OCI-M1 (cell line): ENCODE results near the gene MILR1.
"Not testable (repeated sequence)": the region's sequence is repeated elsewhere in the genome, so short reads cannot be mapped to it uniquely, and the experiment has no call there.

Experiments used
- DNase-seq: peaks from one replicate; lab custom pipeline; 2025; lab: John Stamatoyannopoulos, UW

The MILR1 gene

DNA sequence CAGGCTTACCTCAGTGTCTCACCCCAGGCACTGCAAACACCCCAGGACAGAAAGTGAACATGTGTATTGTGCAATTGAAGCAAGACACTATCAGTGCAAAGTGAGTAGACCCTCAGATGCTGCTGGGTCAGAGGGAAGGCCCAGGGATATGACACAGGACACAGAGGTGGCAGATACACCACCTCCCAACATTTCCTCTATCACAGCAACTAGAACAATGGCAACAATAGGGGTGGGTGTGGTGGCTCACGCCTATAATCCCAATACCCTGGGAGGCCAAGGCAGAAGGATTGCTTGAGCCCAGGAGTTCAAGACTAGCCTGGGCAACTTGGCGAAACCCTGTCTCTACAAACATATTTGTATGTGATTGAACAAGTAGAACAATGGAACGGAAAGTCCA is 22.5 kb downstream of the MILR1 start:
- no peak for DNase-seq

DNA sequence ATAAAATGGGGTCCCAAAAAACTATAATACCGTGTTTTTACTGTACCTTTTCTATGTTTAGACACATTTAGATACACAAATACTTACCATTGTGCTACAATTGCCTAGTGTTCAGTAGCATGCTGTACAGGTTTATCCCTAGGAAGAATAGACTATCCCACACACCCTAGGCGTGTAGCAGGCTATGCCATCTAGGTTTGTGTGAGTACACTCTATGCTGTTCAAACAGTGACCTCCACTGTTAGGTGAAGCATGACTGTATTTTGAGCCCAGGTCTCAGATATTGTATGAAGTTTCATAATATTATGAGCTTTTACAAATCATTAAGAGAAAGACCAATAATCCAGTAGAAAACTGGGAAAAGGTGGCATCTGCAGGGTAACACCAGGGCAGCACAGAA is 23.6 kb downstream of the MILR1 start:
- DNase-seq: no peak

DNA sequence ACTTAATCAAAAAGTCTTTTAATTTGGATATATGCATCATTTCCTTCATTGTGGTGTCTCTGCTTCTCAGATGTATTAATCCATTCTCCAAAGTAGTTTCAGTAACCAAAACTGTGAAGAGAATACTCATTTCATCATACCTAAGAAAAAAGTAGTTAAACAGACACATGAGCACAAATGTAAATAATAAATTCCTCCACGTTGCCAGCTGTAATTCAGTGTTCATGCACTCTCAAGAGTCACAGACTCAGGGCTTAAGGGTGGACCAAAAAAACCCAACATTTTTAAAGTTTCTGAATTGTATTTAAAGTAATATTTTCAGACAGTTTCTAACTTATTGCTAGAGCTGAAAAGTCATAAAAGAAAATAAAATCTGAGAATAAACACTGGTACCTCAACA is 28.9 kb downstream of the MILR1 start:
- DNase-seq: no peak

DNA sequence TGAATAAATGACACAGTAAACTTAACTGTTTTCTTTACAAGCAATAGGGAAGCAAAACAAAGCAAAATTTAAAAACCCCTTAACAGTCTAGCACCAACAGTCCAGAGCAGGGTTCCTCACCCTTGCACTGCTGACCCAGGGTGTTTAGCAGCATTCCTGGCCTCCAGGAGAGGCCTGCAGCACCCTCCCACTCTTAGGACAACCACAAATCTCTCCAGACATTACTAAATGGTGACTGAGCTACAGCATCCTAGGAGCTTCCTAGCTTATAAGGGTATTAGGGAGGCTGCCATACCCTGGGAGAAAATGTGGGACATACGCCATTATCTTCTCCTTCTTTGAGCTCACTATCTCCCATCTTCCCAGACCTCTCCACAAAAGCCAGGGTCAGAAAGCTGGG is 32.0 kb downstream of the MILR1 start:
- DNase-seq: no peak

DNA sequence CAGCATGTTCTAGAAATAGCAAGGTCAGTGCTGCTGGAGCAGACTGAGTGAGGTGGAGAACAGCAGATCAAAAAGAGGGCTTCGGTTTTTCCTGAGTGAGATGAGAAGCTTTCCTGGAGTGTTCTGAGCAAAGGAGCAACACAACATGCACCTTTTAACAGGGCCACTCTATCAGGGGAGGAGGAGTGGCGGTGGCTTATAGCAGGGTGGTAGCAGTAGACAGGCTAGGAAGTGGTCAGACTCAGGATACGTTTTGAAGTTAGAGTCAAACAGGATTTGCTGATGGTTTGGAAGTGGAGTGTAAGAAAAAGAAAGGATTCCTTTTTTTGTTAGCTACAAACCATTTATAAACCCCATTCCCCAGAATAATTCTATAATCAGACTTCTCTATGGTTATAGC is 35.5 kb downstream of the MILR1 start:
- DNase-seq: no peak

DNA sequence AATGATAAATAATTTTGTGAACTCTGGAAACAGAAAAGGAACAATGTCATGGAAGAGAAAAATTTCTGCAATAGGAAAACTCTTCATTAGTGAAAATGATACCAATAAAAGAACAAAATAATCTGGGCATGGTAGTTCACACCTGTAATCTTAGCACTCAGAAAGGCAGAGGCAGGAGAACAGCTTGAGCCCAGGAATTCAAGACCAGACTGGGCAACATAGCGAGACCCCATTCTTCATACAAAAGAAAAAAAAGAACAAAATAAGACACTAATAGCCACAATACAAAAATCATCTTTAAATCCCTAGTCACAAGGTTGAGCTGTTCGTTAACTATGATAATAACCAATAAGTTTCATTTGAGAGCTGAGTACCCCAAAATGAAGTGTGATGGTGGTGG is 39.4 kb downstream of the MILR1 start:
- DNase-seq: no peak

DNA sequence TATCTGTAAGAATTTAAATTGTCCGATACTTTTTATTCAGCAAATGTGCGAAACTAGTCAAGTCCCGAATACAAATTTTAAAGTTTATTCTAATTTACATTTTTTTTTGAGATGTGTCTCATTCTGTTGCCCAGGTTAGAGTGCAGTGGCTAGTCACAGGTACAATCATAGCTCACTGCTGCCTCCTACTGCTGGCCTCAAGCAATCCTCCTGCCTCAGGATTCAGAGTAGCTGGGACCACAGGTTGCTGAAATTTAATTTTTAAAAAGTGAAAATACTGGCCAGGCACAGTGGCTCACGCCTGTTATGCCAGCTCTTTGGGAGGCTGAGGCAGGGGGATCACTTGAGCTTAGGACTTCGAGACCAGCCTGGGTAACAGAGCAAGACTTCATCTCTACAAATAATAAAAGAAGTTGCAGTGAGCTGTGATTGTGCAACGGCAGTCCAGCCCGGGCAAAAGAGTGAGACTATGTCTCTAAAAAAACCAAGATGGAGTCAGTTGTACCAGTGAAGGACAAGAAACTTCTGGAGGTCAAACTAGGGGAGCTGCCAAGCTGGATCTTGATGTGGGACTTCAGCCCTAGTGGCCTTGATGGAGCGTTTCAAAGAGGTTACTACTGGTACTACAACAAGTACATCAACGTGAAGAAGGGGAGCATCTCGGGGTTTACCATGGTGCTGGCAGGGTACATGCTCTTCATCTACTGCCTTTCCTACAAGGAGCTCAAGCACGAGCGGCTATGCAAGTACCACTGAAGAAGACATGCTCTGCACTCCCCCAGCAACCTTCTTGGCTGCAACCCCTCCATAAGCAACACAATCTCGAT is 42.3 kb downstream of the MILR1 start:
- peak; percentile 56 for DNase-seq

DNA sequence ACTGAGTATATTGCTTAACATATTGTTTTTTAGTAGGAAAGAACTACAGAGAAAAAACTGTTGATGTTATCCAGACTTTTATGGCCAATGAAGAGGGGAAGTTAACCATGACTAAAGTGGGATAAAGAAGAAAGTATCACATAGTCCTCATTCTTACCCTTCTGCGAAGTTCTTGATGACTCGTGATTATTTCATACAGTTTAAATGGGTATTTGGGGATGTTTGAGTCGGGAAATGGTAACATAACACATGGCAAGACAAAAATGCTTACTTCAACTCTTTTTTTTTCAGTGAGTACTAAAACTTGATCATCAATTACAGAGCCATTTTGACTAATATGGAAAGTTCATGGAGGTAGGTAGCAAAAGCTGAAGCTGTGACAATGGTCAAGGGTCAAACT is 43.1 kb downstream of the MILR1 start:
- DNase-seq: no peak

DNA sequence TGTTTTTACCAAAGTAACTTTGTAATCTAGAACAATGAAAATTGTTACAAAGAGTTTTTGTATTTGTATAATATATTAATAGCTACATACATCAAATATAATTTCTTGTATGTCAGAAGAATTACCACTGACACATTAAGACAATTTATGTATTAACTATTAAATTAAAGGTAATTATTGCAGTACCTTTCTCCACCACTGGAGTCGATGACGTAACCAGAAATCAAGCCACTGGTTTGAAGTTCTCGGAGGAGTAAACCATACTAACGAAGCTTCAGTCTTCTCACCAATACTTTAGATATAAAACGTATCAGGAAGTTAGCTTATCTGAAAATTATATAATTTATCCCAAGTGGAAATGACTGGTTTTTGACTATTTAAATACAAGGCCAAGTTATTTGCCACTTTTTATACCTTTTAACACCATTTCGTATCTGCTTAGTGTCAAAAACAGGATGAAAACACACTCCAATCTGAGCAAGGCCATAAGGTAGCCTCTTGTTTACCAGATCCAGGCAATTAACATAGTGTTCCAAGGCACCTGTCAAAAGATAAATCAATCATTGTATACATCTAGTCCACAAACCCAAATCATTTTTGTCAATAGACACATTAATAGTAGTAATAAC is 43.7 kb downstream of the MILR1 start:
- DNase-seq: peak; percentile 27

DNA sequence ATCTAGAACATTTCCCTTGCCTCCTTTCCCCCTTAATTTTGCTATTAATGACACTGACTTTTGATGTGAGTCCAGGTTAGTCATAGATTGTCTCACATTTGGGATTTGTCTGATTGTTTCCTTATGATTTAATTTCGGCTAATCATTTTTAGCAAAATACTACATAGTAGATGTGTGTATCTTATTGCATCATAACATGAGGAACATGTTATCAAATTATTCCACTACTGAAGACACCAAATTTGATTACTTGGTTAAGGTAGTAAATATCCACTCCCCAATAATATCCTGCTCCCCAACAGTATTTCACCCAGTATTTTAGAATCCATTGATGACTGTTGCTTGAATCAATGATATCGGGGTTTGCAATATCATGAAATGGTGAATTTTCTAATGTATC is 45.2 kb downstream of the MILR1 start:
- no peak for DNase-seq

DNA sequence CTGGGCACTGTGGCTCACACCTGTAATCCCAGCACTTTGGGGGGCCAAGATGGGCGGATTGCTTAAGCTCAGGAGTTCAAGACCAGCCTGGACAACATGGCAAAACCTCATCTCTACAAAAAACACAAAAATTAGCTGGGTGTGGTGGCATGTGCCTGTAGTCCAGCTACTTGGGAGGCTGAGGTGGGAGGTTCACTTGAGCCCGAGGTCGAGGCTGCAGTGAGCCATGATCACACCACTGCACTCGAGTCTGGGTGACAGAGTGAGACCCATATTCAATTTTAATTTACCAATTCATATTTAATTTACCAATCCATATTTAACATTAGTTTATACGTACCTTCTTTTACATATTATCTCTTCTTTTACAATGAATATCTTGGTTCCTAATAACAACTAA is 46.4 kb downstream of the MILR1 start:
- DNase-seq: not testable (repeated sequence)

DNA sequence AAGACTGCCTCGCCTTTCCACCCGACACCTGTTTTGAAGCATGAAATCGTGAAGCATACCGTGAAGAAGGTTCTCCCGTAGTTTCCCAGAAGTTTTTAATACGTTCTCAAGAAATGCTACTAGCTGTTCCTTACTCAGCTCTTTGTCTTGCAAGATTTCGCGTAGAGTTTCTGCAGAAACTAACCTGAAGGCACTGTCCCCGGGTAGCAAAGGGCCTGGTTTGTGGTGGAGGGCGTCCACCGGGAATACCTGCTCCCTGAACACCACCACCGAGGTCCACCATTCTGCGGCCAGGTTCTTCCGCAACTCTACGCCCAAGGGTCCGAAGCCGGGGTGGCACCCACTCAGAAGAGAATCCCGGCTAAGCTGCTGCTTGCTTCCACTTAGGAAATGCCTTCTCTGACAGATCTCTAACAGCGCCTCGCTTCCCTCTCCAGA is 47.5 kb downstream of the MILR1 start:
- peak; percentile 43 for DNase-seq

DNA sequence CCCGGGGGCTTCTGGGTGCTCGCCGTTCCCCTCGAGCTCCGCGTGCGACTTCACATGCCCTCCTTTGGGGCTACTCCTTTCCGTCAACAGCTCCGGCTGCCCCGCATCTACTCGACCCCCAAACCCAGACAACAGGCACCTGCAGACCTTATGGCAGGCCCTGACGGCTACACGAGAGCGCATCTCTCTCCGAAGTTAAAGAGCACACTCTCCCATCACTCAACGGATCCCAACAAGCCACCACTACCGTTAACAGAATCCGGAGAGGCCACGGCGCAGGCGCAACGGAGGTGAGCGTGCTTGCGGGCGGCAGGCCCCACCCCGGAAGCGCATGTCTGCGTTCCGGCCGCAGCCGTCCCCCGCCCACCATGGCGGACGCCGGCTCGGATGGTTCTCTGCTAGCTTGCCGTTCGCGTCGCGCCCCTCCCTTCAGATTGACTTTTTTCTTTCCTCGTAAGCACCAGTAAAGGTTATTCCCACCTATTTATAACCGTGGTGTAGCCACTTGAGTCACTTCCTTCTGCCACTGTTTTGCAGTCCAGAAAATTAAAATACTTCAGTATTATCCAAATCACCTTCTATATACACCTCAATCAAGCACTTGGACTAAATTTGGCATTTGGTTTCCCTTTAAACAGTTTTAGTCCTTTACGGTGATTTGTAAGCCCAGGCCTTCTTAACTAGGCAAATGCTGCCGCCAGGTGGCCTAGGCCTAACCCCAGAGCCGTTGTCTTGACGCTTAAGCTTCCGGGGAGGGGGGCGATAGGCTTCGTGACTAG is 48.1 kb downstream of the MILR1 start, which contains the start of gene POLG2:
Gene POLG2 (minus strand): TSS at position 269 of the 779 bp plus-strand sequence. CDS start 86 bp downstream, at position 183.
- DNase-seq: peak; percentile 95

DNA sequence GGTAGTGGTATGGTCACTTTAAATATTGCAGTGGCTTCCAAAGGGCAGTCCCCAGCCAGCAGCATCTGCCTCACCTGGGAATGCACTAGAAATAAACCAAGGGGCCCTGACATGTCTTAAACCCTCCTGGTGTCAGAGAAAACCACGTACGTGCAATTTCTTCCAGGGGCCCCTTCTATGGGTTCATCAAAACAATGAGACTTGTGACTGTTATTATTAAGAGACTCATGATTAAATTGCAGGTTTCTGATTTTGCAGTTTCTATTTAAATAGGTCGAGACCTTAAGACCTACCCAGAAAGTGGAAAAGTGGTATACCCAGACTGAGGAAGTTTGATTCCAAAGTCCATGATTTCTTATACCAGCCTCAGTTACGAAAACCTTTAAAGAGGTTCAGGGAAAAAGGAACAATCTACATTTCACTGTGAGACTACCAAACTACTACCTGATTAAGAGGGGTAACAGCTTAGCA is 48.7 kb downstream of the MILR1 start:
- no peak for DNase-seq

DNA sequence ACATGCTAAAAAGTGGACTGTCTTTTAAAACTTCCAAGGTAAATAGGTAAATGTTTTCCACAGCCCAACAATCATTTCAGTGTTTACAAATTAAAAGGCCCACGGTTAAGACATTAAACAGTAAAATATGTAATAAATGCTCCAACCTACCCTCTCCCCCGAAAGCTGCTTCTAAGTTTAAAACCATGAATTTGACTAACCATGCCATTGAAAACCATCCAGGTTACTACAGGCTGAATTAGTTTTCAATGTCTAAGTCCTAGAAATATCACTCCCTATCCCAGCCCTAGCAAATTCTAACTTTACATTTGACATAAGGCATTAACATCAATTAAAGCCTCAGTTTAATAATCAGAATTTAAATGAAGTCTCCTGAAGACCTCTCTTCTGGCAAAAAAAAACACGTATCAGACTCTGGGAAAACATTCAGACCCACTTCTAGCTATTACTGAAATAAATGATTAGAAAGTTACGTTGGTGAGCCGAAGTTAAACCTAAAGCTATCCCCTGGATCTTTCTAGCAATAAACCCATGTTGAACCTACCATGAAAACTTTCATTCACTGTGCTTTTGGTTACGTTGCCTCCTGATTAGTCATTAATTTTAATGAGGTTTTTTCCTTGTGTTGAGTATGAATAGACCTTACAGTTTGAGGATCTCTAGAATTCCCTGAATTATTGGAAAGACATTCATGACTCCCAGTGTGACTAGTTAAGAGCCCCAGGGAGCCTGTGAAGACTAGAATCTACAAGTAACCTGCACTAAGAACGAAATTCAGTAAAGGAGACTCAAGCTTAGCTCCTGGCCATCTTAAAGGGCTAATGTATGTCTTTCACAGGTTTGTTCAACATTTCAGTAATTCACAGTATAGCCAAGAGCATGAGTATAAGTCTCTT is 49.6 kb downstream of the MILR1 start:
- DNase-seq: peak; percentile 37

DNA sequence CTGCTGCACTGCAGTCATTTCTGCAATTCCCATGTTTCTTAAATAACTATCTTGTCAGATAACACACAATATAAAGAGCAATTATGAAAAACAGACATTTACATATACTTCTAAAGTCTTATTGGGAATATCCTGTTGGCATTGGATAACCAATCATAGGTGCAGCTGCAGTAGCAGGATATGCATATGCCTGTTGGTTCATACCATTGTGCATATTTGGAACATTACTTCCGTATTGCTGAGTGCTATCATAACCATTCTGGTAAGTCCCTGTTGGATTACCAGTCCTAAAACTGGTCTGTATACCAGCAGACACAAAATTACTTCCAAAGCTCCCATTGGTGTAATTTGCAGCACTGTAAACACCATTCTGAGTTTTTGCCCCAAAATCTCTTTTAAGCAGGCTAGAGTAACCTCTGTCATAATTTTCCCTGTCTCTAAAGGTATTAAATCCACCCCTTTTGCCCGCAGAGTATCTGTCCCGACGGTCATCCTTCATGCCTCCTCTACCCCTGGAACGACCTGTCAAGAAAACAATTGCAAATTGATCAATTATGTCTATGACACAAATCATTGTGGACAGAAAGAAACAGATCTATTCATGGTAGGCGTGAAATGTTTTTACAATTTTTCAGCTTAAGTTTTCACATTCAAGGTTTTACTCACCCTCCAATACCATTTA is 51.0 kb downstream of the MILR1 start:
- no peak for DNase-seq

DNA sequence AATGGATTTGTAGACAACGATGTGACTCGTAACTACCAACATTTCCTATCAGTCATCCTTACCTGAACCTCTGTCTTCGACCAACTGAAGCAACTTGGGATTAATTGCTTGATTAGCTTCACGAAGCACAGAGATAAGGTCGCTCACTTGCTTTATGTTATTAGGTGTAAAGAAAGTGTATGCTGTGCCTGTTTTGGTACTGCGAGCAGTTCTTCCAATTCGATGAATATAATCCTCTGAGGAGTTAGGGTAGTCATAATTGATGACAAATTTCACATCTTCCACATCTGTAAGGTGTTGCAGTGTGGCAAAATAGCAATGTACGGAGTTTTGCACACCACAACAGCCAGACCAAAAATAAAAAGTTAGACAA is 51.6 kb downstream of the MILR1 start:
- DNase-seq: no peak

DNA sequence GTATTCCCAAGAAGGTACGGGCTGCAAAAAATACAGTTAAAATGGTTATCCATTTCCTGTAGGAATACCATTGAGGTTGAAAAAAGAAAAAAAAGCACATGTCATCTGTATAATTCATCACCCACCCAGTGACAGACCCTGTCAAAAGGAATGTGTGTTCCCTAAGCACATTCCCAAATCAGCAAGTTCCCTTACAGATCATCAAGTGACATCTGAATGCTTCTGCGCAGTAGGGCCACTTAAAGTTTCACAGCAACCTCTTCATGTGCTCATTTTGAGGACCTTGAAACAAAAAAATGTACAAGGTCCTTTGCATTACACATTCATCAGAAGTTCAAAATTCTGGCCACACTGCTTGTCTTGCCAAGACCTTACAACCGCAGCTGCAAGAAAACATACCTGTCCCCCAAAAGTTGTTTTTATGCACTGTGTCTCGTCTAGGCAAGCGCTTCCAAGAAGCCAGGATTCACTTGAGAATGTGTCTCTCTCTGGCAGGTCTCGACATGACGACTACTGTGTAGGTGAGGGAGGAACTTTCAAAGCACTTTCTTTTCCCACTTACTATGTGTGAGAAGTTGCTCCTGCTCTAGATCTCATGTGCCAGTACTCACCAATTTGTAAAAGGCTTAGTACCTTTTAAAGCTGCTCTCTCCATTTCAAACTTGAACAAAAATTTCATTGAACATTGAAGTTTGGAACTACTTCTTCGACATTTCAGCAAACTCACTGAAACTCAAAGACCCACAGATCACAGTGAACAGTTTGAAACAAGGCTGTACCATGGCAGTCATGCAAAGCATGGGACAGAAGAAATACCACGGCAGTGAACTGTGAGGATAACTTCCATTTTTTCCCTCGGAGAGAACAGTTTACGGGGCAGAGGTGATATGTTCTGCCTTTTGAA is 52.2 kb downstream of the MILR1 start:
- no peak for DNase-seq

DNA sequence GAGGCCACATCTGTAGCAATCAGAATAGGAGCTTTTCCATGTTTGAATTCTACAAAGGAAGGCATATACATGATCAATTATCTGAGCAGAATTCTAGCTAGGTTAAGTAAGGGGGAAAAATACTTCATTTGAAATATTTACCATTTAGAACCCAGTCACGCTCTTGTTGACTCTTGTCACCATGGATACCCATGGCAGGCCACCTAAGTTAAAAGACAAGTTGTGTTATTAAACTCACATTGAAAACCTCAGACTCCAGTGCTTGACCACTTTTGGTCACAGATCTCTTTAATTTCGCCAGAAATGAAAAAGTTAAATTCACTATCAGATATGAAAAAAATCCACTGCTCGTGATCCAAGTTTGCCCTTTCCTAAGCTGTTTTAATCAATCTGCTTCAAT is 53.1 kb downstream of the MILR1 start:
- DNase-seq: no peak

DNA sequence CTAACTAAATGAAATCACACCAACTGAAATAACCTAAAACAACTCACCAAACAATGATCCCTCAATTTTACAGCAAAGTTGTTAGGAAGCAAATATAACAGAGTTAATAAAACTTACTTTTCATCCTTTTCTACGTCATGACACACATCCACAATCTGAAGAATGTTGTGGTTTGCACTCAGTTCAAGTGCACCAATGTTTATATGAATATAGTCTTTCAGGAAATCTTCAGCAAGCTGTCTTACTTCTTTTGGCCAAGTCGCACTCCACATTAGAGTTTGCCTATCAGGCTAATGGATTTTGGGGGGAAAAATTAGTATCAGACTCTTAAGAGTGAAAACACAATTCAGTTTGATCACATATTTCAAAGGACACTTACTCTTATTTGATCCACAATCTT is 53.9 kb downstream of the MILR1 start:
- DNase-seq: no peak
